Endodermal cell (in vitro differentiated cells): Measurements from ENCODE around the gene MSL2. TPM values are rescaled to one million over a fixed set of nuclear protein-coding genes. Genes with fewer than 3 reads are reported as not detected.

Experiments used
- DNase-seq: peaks from one replicate; pipeline ENCODE4 v3.0.0-alpha.2; 2017
- H3K27ac ChIP-seq: 2 replicates; pipeline ENCODE4 v1.5.1; 2013; ENCODE audit warnings: mild to moderate bottlenecking, low read depth, low read length, moderate library complexity
- H3K27me3 ChIP-seq: 2 replicates; pipeline ENCODE4 v1.6.1; 2013; ENCODE audit warnings: mild to moderate bottlenecking, low read length, moderate library complexity; ENCODE audit not compliant: insufficient read depth, control insufficient read depth, poor library complexity, severe bottlenecking
- H3K36me3 ChIP-seq: 2 replicates; pipeline ENCODE4 v1.7.0; 2013; ENCODE audit warnings: mild to moderate bottlenecking, low read length, moderate library complexity; ENCODE audit not compliant: control insufficient read depth, insufficient read depth
- H3K4me1 ChIP-seq: one replicate; pipeline ENCODE4 v1.7.0; 2013; ENCODE audit warnings: low read length; ENCODE audit not compliant: control insufficient read depth, insufficient read depth
- H3K4me3 ChIP-seq: 2 replicates; pipeline ENCODE4 v1.5.1; 2013; ENCODE audit warnings: mild to moderate bottlenecking, low read length, moderate library complexity
- H3K9ac ChIP-seq: 2 replicates; pipeline ENCODE4 v1.6.1; 2013; ENCODE audit warnings: mild to moderate bottlenecking, low read length, moderate library complexity; ENCODE audit not compliant: poor library complexity, severe bottlenecking; ENCODE audit errors: extremely low read depth
- H3K9me3 ChIP-seq: 2 replicates; pipeline ENCODE4 v1.6.1; 2013; ENCODE audit warnings: mild to moderate bottlenecking, low read length, moderate library complexity; ENCODE audit not compliant: control insufficient read depth
- H3K27ac Mint-ChIP-seq: 2 replicates; pipeline ENCODE4 v1.8.0; 2020; ENCODE audit warnings: mixed read lengths
- H3K27me3 Mint-ChIP-seq: 2 replicates; pipeline ENCODE4 v1.8.0; 2021; ENCODE audit warnings: mild to moderate bottlenecking, mixed read lengths; ENCODE audit not compliant: insufficient read depth
- H3K36me3 Mint-ChIP-seq: 2 replicates; pipeline ENCODE4 v1.8.0; 2020; ENCODE audit warnings: low read depth, mixed read lengths
- H3K4me1 Mint-ChIP-seq: 2 replicates; pipeline ENCODE4 v1.8.0; 2020; ENCODE audit warnings: mixed read lengths
- H3K4me3 Mint-ChIP-seq: 2 replicates; pipeline ENCODE4 v1.8.0; 2020; ENCODE audit warnings: mild to moderate bottlenecking, moderate library complexity, mixed read lengths
- H3K9me3 Mint-ChIP-seq: 2 replicates; pipeline ENCODE4 v1.8.0; 2020; ENCODE audit warnings: mild to moderate bottlenecking, mixed read lengths
- CTCF ChIP-seq: fragments of 200-600 bp; sonication (generic); conservative IDR thresholded peaks from 2 replicates; pipeline ENCODE4 v1.5.0; 2021; ENCODE audit warnings: antibody characterized with exemption, mild to moderate bottlenecking
- WGBS, 2 experiments: methylation state at CpG; one replicate each; pipeline versions ENCODE4 v1.1.5 to v1.1.7; 2013; ENCODE audit warnings: missing lambda C conversion rate in 2 of 2, mixed read lengths in 1 of 2; ENCODE audit not compliant: insufficient coverage in 1 of 2, insufficient read length in 1 of 2; 5-methylcytosine and 5-hydroxymethylcytosine counted together
- total RNA-seq, 2 donors: library from RNA; stranded (reverse); fragmentation: NEBNext Ultra II Directional in 1 of 2; extraction: Animal tissue kit (Norgen Biotek cat#: 25700) in 1 of 2; gene quantifications; 2 replicates in 1 of 2; 3 replicates in 1 of 2; pipeline ENCODE4 v1.2.1, GENCODE V29; 2021

Gene MSL2
- total RNA-seq, 2 donors from 2014 or later, result 35.1 to 45.7 TPM

- Mint-ChIP-seq H3K9me3 (no peaks in the 10 kb centered on the region), H3K4me1 (peaks cover 49% of the 10 kb centered on the region), H3K27ac (no peak overlapping the region), H3K4me3 (no peak overlapping the region), H3K36me3 (peaks cover 12% of the 10 kb centered on the region), H3K27me3 (no peaks in the 10 kb centered on the region)
- 96 to 97% methylated on average over 5 to 11 of the region's 11 CpGs for WGBS, 2 experiments
- no peak for TF ChIP-seq CTCF
- Histone ChIP-seq H3K4me3 (no peak overlapping the region), H3K27me3 (no peaks in the 10 kb centered on the region), H3K9ac (no peak overlapping the region), H3K9me3 (no peaks in the 10 kb centered on the region), H3K36me3 (peaks cover 8% of the 10 kb centered on the region), H3K4me1 (peaks cover 8% of the 10 kb centered on the region), H3K27ac (no peak overlapping the region)
- no peak for DNase-seq
These were observed 6.1 kb downstream of the MSL2 start for GRCh38 chr3:136189859-136190617.

DNA sequence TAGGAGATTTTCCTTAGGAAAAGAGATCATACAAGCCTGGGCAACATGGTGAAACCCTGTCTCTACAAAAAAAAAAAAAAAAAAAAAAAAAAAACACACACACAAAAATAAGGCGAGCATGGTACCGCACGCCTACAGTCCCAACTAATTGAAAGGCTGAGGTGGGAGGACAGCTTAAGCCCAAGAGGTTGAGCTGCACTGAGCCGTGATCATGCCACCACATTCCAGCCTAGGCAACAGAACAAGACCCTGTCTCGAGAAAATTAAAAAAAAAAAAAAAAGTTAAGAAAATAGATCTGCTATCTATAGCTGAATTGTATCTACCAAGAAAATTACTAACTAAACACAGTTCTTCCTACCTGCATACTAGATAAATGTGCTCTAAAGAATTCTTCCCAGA, 7.1 kb downstream of the MSL2 start:
- H3K9ac ChIP-seq, result no peak overlapping the region
- no peak overlapping the region for H3K4me3 ChIP-seq
- DNase-seq, result no peak
- WGBS, 2 experiments, result 91% methylated on average over 4 of the region's 5 CpGs; no CpG with 5 or more reads in 1 of the 2 experiments
- no peak overlapping the region for H3K27ac ChIP-seq
- no peaks in the 10 kb centered on the region for H3K27me3 ChIP-seq
- peaks cover 12% of the 10 kb centered on the region for H3K36me3 Mint-ChIP-seq
- H3K9me3 ChIP-seq, result no peaks in the 10 kb centered on the region
- H3K27ac Mint-ChIP-seq, result no peak overlapping the region
- no peaks in the 10 kb centered on the region for H3K9me3 Mint-ChIP-seq
- H3K4me1 Mint-ChIP-seq, result peaks cover 47% of the 10 kb centered on the region
- H3K4me3 Mint-ChIP-seq, result no peak overlapping the region
- no peaks in the 10 kb centered on the region for H3K27me3 Mint-ChIP-seq
- no peak for TF ChIP-seq CTCF
- H3K4me1 ChIP-seq, result peaks cover 8% of the 10 kb centered on the region
- peaks cover 8% of the 10 kb centered on the region for H3K36me3 ChIP-seq

- Histone ChIP-seq H3K27ac (no peak overlapping the region), H3K9ac (no peak overlapping the region), H3K36me3 (peaks cover 8% of the 10 kb centered on the region), H3K4me1 (peaks cover 8% of the 10 kb centered on the region), H3K9me3 (no peaks in the 10 kb centered on the region), H3K27me3 (no peaks in the 10 kb centered on the region), H3K4me3 (no peak overlapping the region)
- Mint-ChIP-seq H3K4me1 (peaks cover 37% of the 10 kb centered on the region), H3K27ac (no peak overlapping the region), H3K27me3 (no peaks in the 10 kb centered on the region), H3K9me3 (no peaks in the 10 kb centered on the region), H3K4me3 (no peak overlapping the region), H3K36me3 (peaks cover 14% of the 10 kb centered on the region)
- no peak for TF ChIP-seq CTCF
- 81 to 97% methylated on average over 3 to 4 of the region's 4 CpGs for WGBS, 2 experiments
- DNase-seq, result no peak
These were observed 8.3 kb downstream of the MSL2 start for GRCh38 chr3:136187868-136188267.
